ENCODE data around the gene TSPAN18.

Gene TSPAN18

GRCh38 chr11:44731685-44732430, 5.1 kb downstream of the TSPAN18 start:
- H3K79me2 ChIP-seq (ENCODE audit: control insufficient read depth, low read length), result no peaks in the 10 kb centered on the region
- no peaks in the 10 kb centered on the region for H3K36me3 ChIP-seq (ENCODE audit: control insufficient read depth, low read length)
- no peaks in the 10 kb centered on the region for H3F3A ChIP-seq (ENCODE audit: control insufficient read depth, insufficient read depth)
- no peak overlapping the region for H3K27ac ChIP-seq (ENCODE audit: low read depth, low read length)
- no peak overlapping the region for H3K4me3 ChIP-seq (ENCODE audit: low read length)
- H3K4me1 ChIP-seq (ENCODE audit: control insufficient read depth, low read length), result peaks cover 7% of the 10 kb centered on the region
- H3K4me2 ChIP-seq (ENCODE audit: low read length), result no peak overlapping the region
- TF ChIP-seq CTCF (IDR thresholded peaks at IDR 0.05; ENCODE audit: low read depth, low read length, poor library complexity, severe bottlenecking) (no peak), EZH2phosphoT487 (IDR thresholded peaks at IDR 0.05; ENCODE audit: borderline replicate concordance, low read length) (no peak)
- no peaks in the 10 kb centered on the region for H3K9me3 ChIP-seq (ENCODE audit: control insufficient read depth, insufficient read depth, low read length)
- H4K20me1 ChIP-seq (ENCODE audit: control insufficient read depth, insufficient read depth, low read depth, low read length), result no peaks in the 10 kb centered on the region
- H3K9me2 ChIP-seq (replicated peaks; ENCODE audit: control insufficient read depth, low read length), result no peaks in the 10 kb centered on the region
- H3K27me3 ChIP-seq (ENCODE audit: control insufficient read depth, low read length), result peaks cover 35% of the 10 kb centered on the region

- no peaks in the 10 kb centered on the region for H4K20me1 ChIP-seq (ENCODE audit: control insufficient read depth, insufficient read depth, low read depth, low read length)
- peaks cover 3% of the 10 kb centered on the region for H3K4me1 ChIP-seq (ENCODE audit: control insufficient read depth, low read length)
- no peaks in the 10 kb centered on the region for H3K36me3 ChIP-seq (ENCODE audit: control insufficient read depth, low read length)
- H3K9me3 ChIP-seq (ENCODE audit: control insufficient read depth, insufficient read depth, low read length), result no peaks in the 10 kb centered on the region
- no peak overlapping the region for H3K27ac ChIP-seq (ENCODE audit: low read depth, low read length)
- no peak overlapping the region for H3K4me2 ChIP-seq (ENCODE audit: low read length)
- H3K79me2 ChIP-seq (ENCODE audit: control insufficient read depth, low read length), result no peaks in the 10 kb centered on the region
- no peaks in the 10 kb centered on the region for H3K9me2 ChIP-seq (replicated peaks; ENCODE audit: control insufficient read depth, low read length)
- TF ChIP-seq EZH2phosphoT487 (IDR thresholded peaks at IDR 0.05; ENCODE audit: borderline replicate concordance, low read length) (no peak), CTCF (IDR thresholded peaks at IDR 0.05; ENCODE audit: low read depth, low read length, poor library complexity, severe bottlenecking) (no peak)
- no peak overlapping the region for H3K4me3 ChIP-seq (ENCODE audit: low read length)
- H3F3A ChIP-seq (ENCODE audit: control insufficient read depth, insufficient read depth), result no peaks in the 10 kb centered on the region
- H3K27me3 ChIP-seq (ENCODE audit: control insufficient read depth, low read length), result peaks cover 33% of the 10 kb centered on the region
These were observed 5.8 kb downstream of the TSPAN18 start for GRCh38 chr11:44732564-44732963.

GRCh38 chr11:44733877-44734276, 7.1 kb downstream of the TSPAN18 start:
- no peak overlapping the region for H3K27ac ChIP-seq (ENCODE audit: low read depth, low read length)
- H3F3A ChIP-seq (ENCODE audit: control insufficient read depth, insufficient read depth), result no peaks in the 10 kb centered on the region
- no peaks in the 10 kb centered on the region for H3K79me2 ChIP-seq (ENCODE audit: control insufficient read depth, low read length)
- TF ChIP-seq EZH2phosphoT487 (IDR thresholded peaks at IDR 0.05; ENCODE audit: borderline replicate concordance, low read length) (no peak), CTCF (IDR thresholded peaks at IDR 0.05; ENCODE audit: low read depth, low read length, poor library complexity, severe bottlenecking) (no peak)
- peaks cover 21% of the 10 kb centered on the region for H3K27me3 ChIP-seq (ENCODE audit: control insufficient read depth, low read length)
- no peak overlapping the region for H3K4me3 ChIP-seq (ENCODE audit: low read length)
- H3K36me3 ChIP-seq (ENCODE audit: control insufficient read depth, low read length), result no peaks in the 10 kb centered on the region
- no peak overlapping the region for H3K4me2 ChIP-seq (ENCODE audit: low read length)
- no peaks in the 10 kb centered on the region for H3K4me1 ChIP-seq (ENCODE audit: control insufficient read depth, low read length)
- no peaks in the 10 kb centered on the region for H3K9me3 ChIP-seq (ENCODE audit: control insufficient read depth, insufficient read depth, low read length)
- H3K9me2 ChIP-seq (replicated peaks; ENCODE audit: control insufficient read depth, low read length), result no peaks in the 10 kb centered on the region
- H4K20me1 ChIP-seq (ENCODE audit: control insufficient read depth, insufficient read depth, low read depth, low read length), result no peaks in the 10 kb centered on the region

All from DOHH2 (cell line).